Neural crest cell (in vitro differentiated cells): ENCODE results near the gene KDM5B. TPM values are rescaled to one million over a fixed set of nuclear protein-coding genes. Genes with fewer than 3 reads are reported as not detected.

Experiments used
- DNase-seq: peaks from one replicate; pipeline ENCODE4 v3.0.0; 2021; ENCODE audit warnings: low read depth, mixed read lengths, low spot score
- H3K27ac Mint-ChIP-seq: one replicate; pipeline ENCODE4 v1.8.0; 2021; ENCODE audit warnings: mild to moderate bottlenecking, mixed read lengths; ENCODE audit not compliant: unreplicated experiment
- H3K27me3 Mint-ChIP-seq: 2 replicates; pipeline ENCODE4 v1.8.0; 2021; ENCODE audit warnings: low read depth, mild to moderate bottlenecking, mixed read lengths
- H3K36me3 Mint-ChIP-seq: 2 replicates; pipeline ENCODE4 v1.8.0; 2021; ENCODE audit warnings: low read depth, mild to moderate bottlenecking, mixed read lengths
- H3K4me1 Mint-ChIP-seq: 2 replicates; pipeline ENCODE4 v1.8.0; 2021; ENCODE audit warnings: mixed read lengths
- H3K4me3 Mint-ChIP-seq: one replicate; pipeline ENCODE4 v1.8.0; 2021; ENCODE audit warnings: mild to moderate bottlenecking, mixed read lengths
- H3K9me3 Mint-ChIP-seq: 2 replicates; pipeline ENCODE4 v1.8.0; 2021; ENCODE audit warnings: mixed read lengths
- total RNA-seq: library from RNA; stranded (reverse); gene quantifications from 2 replicates; pipeline ENCODE4 v1.2.1, GENCODE V29; 2021
- TF ChIP-seq, protein P1 (sequence below): fragments of 200-600 bp; sonication (generic); conservative IDR thresholded peaks from 2 replicates; pipeline ENCODE4 v1.5.0; 2021; ENCODE audit warnings: antibody characterized with exemption, mild to moderate bottlenecking

Gene KDM5B
- total RNA-seq, 1 donor from 2014 or later = 158 TPM

GRCh38 chr1:202811296-202812175, 3.3 kb upstream of the KDM5B start:
- peak overlapping the region; percentile 83 for H3K27ac Mint-ChIP-seq
- H3K4me3 Mint-ChIP-seq = peak overlapping the region; percentile 87
- peaks cover 20% of the 10 kb centered on the region for H3K27me3 Mint-ChIP-seq
- TF ChIP-seq, protein P1, sequence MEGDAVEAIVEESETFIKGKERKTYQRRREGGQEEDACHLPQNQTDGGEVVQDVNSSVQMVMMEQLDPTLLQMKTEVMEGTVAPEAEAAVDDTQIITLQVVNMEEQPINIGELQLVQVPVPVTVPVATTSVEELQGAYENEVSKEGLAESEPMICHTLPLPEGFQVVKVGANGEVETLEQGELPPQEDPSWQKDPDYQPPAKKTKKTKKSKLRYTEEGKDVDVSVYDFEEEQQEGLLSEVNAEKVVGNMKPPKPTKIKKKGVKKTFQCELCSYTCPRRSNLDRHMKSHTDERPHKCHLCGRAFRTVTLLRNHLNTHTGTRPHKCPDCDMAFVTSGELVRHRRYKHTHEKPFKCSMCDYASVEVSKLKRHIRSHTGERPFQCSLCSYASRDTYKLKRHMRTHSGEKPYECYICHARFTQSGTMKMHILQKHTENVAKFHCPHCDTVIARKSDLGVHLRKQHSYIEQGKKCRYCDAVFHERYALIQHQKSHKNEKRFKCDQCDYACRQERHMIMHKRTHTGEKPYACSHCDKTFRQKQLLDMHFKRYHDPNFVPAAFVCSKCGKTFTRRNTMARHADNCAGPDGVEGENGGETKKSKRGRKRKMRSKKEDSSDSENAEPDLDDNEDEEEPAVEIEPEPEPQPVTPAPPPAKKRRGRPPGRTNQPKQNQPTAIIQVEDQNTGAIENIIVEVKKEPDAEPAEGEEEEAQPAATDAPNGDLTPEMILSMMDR = no peak
- H3K36me3 Mint-ChIP-seq = peaks cover under 1% of the 10 kb centered on the region
- no peaks in the 10 kb centered on the region for H3K9me3 Mint-ChIP-seq
- no peak for DNase-seq
- H3K4me1 Mint-ChIP-seq = peaks cover 33% of the 10 kb centered on the region

DNA sequence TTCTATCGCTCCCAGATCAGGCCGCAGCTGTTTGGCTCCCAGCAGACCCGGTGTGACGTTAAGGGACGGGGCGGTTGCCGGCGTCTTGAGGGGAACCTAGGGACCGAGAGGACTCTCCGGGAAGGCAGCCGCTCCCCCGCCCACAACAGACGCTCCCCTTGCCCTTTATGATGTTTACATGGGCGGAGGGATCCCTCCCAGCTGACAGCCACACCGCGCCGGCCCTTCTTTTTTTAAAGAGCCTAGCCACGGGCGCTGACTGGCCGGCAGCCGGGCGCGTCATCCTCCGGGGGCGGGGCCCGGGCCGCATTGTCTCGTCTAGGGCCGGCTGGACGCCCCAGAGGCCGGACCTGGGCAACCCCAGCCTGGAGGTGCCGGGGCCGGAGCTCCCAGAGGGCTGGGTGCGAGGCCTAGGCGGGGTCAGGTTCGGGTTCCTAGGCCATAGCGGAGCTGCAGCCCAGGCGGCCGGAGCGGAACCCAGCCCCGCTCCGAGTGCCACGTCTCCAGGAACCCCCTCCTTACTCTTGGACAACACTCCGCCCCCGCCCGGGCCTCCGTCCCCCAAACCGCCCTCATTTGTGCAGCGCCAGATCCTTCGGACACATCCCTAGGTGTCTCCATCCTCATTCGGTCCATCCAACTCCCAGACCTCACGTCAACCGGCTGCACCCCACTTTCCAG, 2.5 kb upstream of the KDM5B start, which contains the start of gene PCAT6:
Gene PCAT6 (plus strand): TSS at position 340 of the 681 bp plus-strand sequence.
- H3K4me3 Mint-ChIP-seq = peak within 1 kb of the TSS; percentile 87
- peaks cover 20% of the 10 kb centered on the region for H3K27me3 Mint-ChIP-seq
- H3K27ac Mint-ChIP-seq = peak within 1 kb of the TSS; percentile 83
- H3K4me1 Mint-ChIP-seq = peaks cover 41% of the 10 kb centered on the region
- no peaks in the 10 kb centered on the region for H3K9me3 Mint-ChIP-seq
- TF ChIP-seq, protein P1 = no peak
- H3K36me3 Mint-ChIP-seq = peaks cover 6% of the 10 kb centered on the region
- DNase-seq = peak; percentile 93

GRCh38 chr1:202810193-202810614, 2.0 kb upstream of the KDM5B start:
- Mint-ChIP-seq H3K4me3 (peak overlapping the region; percentile 87), H3K9me3 (no peaks in the 10 kb centered on the region), H3K27me3 (peaks cover 20% of the 10 kb centered on the region), H3K36me3 (peaks cover 7% of the 10 kb centered on the region), H3K27ac (peak overlapping the region; percentile 73), H3K4me1 (peaks cover 46% of the 10 kb centered on the region)
- TF ChIP-seq, protein P1 = no peak
- no peak for DNase-seq

DNA sequence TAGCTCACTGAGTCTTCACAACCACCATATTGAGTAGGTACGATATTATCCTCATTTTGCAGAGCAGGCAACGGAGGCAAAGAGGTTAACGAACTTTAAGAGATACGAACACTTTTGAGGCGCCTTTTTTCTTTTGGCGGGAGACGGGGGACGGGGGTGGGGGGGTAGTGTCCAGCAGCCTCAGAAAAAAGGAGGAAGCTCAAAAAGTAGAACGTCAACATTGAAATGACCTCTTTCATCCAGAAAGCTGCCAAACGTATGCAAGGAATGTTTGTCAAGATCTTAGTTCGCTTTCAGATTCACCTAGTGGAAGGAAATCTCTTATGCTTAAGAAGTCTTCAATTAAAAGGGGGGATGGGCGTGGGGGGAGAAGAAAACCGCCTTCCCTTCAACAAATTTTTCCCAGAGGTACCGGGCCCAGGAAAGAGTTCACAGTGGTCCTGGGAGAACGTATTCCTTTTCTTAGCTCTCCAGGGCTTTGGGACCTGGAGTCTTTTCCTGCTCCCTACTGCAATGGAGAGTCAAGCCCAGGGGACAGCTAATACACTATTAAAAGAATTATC, 1.5 kb upstream of the KDM5B start:
- H3K4me3 Mint-ChIP-seq = peak overlapping the region; percentile 87
- H3K27ac Mint-ChIP-seq = no peak overlapping the region
- TF ChIP-seq, protein P1 = no peak
- DNase-seq = no peak
- H3K9me3 Mint-ChIP-seq = no peaks in the 10 kb centered on the region
- peaks cover 20% of the 10 kb centered on the region for H3K27me3 Mint-ChIP-seq
- peaks cover 52% of the 10 kb centered on the region for H3K4me1 Mint-ChIP-seq
- H3K36me3 Mint-ChIP-seq = peaks cover 7% of the 10 kb centered on the region

DNA sequence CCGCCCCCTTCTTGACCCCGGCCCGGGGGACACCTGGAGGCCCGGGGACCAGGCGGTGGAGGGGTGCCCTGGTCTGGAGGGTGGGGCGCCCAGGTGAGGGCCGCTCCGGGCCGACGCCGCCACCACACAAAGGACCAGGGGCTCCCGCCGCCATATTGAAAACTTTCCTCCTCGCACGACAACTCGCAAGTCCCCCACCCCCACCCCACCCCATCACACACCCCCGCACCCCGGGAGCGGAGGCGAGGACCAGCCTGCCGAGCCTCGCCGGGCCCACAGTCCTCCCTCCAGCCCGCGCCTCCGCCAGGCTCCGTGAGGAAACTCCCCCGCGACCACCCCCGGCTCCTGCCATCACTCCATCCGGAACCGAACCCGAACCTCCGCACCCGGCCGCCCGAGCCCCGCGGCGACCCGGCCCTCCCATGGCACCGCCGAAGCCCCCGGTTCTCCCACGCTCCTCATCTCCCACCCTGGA, 733 bp downstream of the KDM5B start:
- no peak overlapping the region for H3K27ac Mint-ChIP-seq
- H3K27me3 Mint-ChIP-seq = peaks cover 20% of the 10 kb centered on the region
- peaks cover 66% of the 10 kb centered on the region for H3K4me1 Mint-ChIP-seq
- peaks cover 7% of the 10 kb centered on the region for H3K36me3 Mint-ChIP-seq
- TF ChIP-seq, protein P1 = no peak
- H3K4me3 Mint-ChIP-seq = peak overlapping the region; percentile 87
- no peak for DNase-seq
- no peaks in the 10 kb centered on the region for H3K9me3 Mint-ChIP-seq
